ENCODE measurements around the gene LIPI.
"Not testable (repeated sequence)": the region's sequence is repeated elsewhere in the genome, so short reads cannot be mapped to it uniquely, and the experiment has no call there.

LIPI gene

GRCh38 chr21:14115646-14116045 lies 95.1 kb downstream of the LIPI start:
- no peak for DNase-seq

- no peak for DNase-seq
Observed at GRCh38 chr21:14114251-14114650, 96.5 kb downstream of the LIPI start.

GRCh38 chr21:14104564-14104963 lies 106.2 kb downstream of the LIPI start:
- DNase-seq, result not testable (repeated sequence)

GRCh38 chr21:14099570-14099969 lies 111.2 kb downstream of the LIPI start:
- no peak for DNase-seq

- DNase-seq, result no peak
Observed at GRCh38 chr21:14097881-14098499, 112.8 kb downstream of the LIPI start.

GRCh38 chr21:14096577-14096976 lies 114.2 kb downstream of the LIPI start:
- DNase-seq, result no peak

GRCh38 chr21:14096172-14096571 lies 114.6 kb downstream of the LIPI start:
- DNase-seq, result no peak

- DNase-seq, result no peak
Observed at GRCh38 chr21:14095056-14095455, 115.7 kb downstream of the LIPI start.

- DNase-seq, result no peak
Observed at GRCh38 chr21:14092834-14093560, 117.8 kb downstream of the LIPI start.

- DNase-seq, result not testable (repeated sequence)
Observed at GRCh38 chr21:14090184-14090583, 120.6 kb downstream of the LIPI start.

- no peak for DNase-seq
Observed at GRCh38 chr21:14088391-14088790, 122.4 kb downstream of the LIPI start.

GRCh38 chr21:14086553-14086952 lies 124.2 kb downstream of the LIPI start:
- DNase-seq, result peak; percentile 56

- DNase-seq, result no peak
Observed at GRCh38 chr21:14084701-14085100, 126.1 kb downstream of the LIPI start.

GRCh38 chr21:14084068-14084501 lies 126.7 kb downstream of the LIPI start:
- no peak for DNase-seq

- no peak for DNase-seq
Observed at GRCh38 chr21:14080764-14081096, 130.0 kb downstream of the LIPI start.

GRCh38 chr21:14080040-14080763 lies 130.6 kb downstream of the LIPI start:
- DNase-seq, result no peak

- DNase-seq, result no peak
Observed at GRCh38 chr21:14078746-14079375, 131.9 kb downstream of the LIPI start.

- no peak for DNase-seq
Observed at GRCh38 chr21:14076143-14076806, 134.5 kb downstream of the LIPI start.

GRCh38 chr21:14075346-14076142 lies 135.2 kb downstream of the LIPI start:
- no peak for DNase-seq

- DNase-seq, result no peak
Observed at GRCh38 chr21:14074177-14074576, 136.6 kb downstream of the LIPI start.

GRCh38 chr21:14073615-14074014 lies 137.1 kb downstream of the LIPI start:
- no peak for DNase-seq

Measured in activated CD4-positive, alpha-beta T cell treated with anti-CD3 and anti-CD28 coated beads, Interleukin-2, amount 50 U/mL, for 16 hours (primary cell).